Mesenchymal stem cell (in vitro differentiated cells and primary cell): ENCODE measurements around the gene SIGLEC11.

Source experiments
- DNase-seq: peaks from one replicate; pipeline ENCODE4 v3.0.0-alpha.2; 2013
- H2AFZ ChIP-seq: one replicate; pipeline ENCODE4 v1.6.1; 2013; ENCODE audit warnings: low read depth, mild to moderate bottlenecking, control low read depth, inconsistent platforms, low read length, moderate library complexity
- H2AK5ac ChIP-seq: 2 replicates; pipeline ENCODE4 v1.6.1; 2013; ENCODE audit warnings: low read length, moderate library complexity, mild to moderate bottlenecking, inconsistent platforms; ENCODE audit not compliant: severe bottlenecking
- H2BK120ac ChIP-seq: one replicate; pipeline ENCODE4 v1.6.1; 2013; ENCODE audit warnings: low read depth, mild to moderate bottlenecking, inconsistent platforms, low read length, moderate library complexity
- H2BK12ac ChIP-seq, 2 experiments: one replicate each; pipeline ENCODE4 v1.6.1; 2013; ENCODE audit warnings: inconsistent platforms in 2 of 2, low read length in 2 of 2, mild to moderate bottlenecking in 2 of 2, moderate library complexity in 2 of 2, control low read depth in 1 of 2
- H2BK15ac ChIP-seq: one replicate; pipeline ENCODE4 v1.6.1; 2013; ENCODE audit warnings: mild to moderate bottlenecking, low read depth, inconsistent platforms; ENCODE audit not compliant: poor library complexity, severe bottlenecking
- H2BK5ac ChIP-seq: 2 replicates; pipeline ENCODE4 v1.6.1; 2013; ENCODE audit warnings: low read depth, mild to moderate bottlenecking, low read length, control low read depth, inconsistent platforms; ENCODE audit not compliant: poor library complexity, severe bottlenecking
- H3K14ac ChIP-seq, 2 experiments: one replicate each; pipeline ENCODE4 v1.6.1; 2013; ENCODE audit warnings: inconsistent platforms in 2 of 2, low read length in 2 of 2, control low read depth in 1 of 2, mild to moderate bottlenecking in 1 of 2, moderate library complexity in 1 of 2
- H3K18ac ChIP-seq, 2 experiments: one replicate each; pipeline ENCODE4 v1.6.1; 2013; ENCODE audit warnings: inconsistent platforms in 2 of 2, low read length in 2 of 2, control low read depth in 1 of 2, low read depth in 1 of 2, mild to moderate bottlenecking in 1 of 2
- H3K23ac ChIP-seq, 2 experiments: one replicate each; pipeline ENCODE4 v1.6.1; 2013; ENCODE audit warnings: inconsistent platforms in 2 of 2, low read length in 2 of 2, mild to moderate bottlenecking in 2 of 2, moderate library complexity in 2 of 2, control low read depth in 1 of 2
- H3K27ac ChIP-seq: 2 replicates; pipeline ENCODE4 v1.5.1; 2013; ENCODE audit warnings: mild to moderate bottlenecking, moderate library complexity, low read length, control low read depth, inconsistent platforms; ENCODE audit not compliant: poor library complexity, severe bottlenecking
- H3K27me3 ChIP-seq, 2 experiments: 2 replicates each; pipeline versions ENCODE4 v1.6.1 to v1.7.0; 2013; ENCODE audit warnings: low read length in 2 of 2, mild to moderate bottlenecking in 2 of 2, moderate library complexity in 2 of 2, control low read depth in 1 of 2, inconsistent platforms in 1 of 2; ENCODE audit not compliant: control insufficient read depth in 1 of 2, insufficient read depth in 1 of 2
- H3K36me3 ChIP-seq, 2 experiments: 2 replicates each; pipeline versions ENCODE4 v1.6.1 to v1.7.0; 2013; ENCODE audit warnings: low read length in 2 of 2, control low read depth in 1 of 2, inconsistent platforms in 1 of 2, low read depth in 1 of 2, mild to moderate bottlenecking in 1 of 2; ENCODE audit not compliant: insufficient read depth in 2 of 2, control insufficient read depth in 1 of 2
- H3K4ac ChIP-seq, 2 experiments: one replicate each; pipeline ENCODE4 v1.6.1; 2013; ENCODE audit warnings: inconsistent platforms in 2 of 2, low read length in 2 of 2, mild to moderate bottlenecking in 2 of 2, moderate library complexity in 2 of 2, control low read depth in 1 of 2, low read depth in 1 of 2
- H3K4me1 ChIP-seq: 2 replicates; pipeline ENCODE4 v1.6.1; 2013; ENCODE audit warnings: low read depth, low read length, control low read depth; ENCODE audit not compliant: control insufficient read depth, insufficient read depth
- H3K4me2 ChIP-seq: 2 replicates; pipeline ENCODE4 v1.6.1; 2013; ENCODE audit warnings: low read length, mild to moderate bottlenecking, inconsistent platforms; ENCODE audit not compliant: poor library complexity, severe bottlenecking
- H3K4me3 ChIP-seq, 2 experiments: 2 replicates each; pipeline versions ENCODE4 v1.5.1 to v1.7.0; 2013; ENCODE audit warnings: low read length in 2 of 2, mild to moderate bottlenecking in 2 of 2, control low read depth in 1 of 2, low read depth in 1 of 2; ENCODE audit not compliant: insufficient read depth in 1 of 2
- H3K79me1 ChIP-seq: replicated peaks from 2 replicates; pipeline ENCODE4 v1.6.1; 2013; ENCODE audit warnings: mild to moderate bottlenecking, control low read depth, low read length, inconsistent platforms; ENCODE audit not compliant: poor library complexity, severe bottlenecking
- H3K9ac ChIP-seq: 2 replicates; pipeline ENCODE4 v1.7.0; 2013; ENCODE audit warnings: mild to moderate bottlenecking, low read length, moderate library complexity
- H3K9me3 ChIP-seq: 2 replicates; pipeline ENCODE4 v1.7.0; 2013; ENCODE audit warnings: mild to moderate bottlenecking, low read length; ENCODE audit not compliant: control insufficient read depth
- H4K8ac ChIP-seq: one replicate; pipeline ENCODE4 v1.6.1; 2013; ENCODE audit warnings: inconsistent platforms, mild to moderate bottlenecking, low read length, moderate library complexity
- H4K91ac ChIP-seq: one replicate; pipeline ENCODE4 v1.6.1; 2013; ENCODE audit warnings: mild to moderate bottlenecking, low read length, inconsistent platforms
- WGBS: methylation state at CpG from one replicate; pipeline ENCODE4 v1.1.7; 2013; ENCODE audit warnings: mixed read lengths; 5-methylcytosine and 5-hydroxymethylcytosine counted together

The SIGLEC11 gene

GRCh38 chr19:50001775-50002174 lies 40.8 kb upstream of the SIGLEC11 start:
- WGBS, result 98% methylated on average over 8 of the region's 8 CpGs
- H2AFZ ChIP-seq, result no peak overlapping the region

GRCh38 chr19:50000841-50001557 lies 40.0 kb upstream of the SIGLEC11 start:
- Histone ChIP-seq H2BK15ac (no peak overlapping the region), H3K9me3 (no peaks in the 10 kb centered on the region), H3K27me3 (no peaks in the 10 kb centered on the region), H3K4me2 (no peak overlapping the region), H3K27ac (no peak overlapping the region), H4K8ac (no peak overlapping the region), H2BK5ac (no peak overlapping the region), H3K23ac (no peak overlapping the region), H3K4me1 (peaks cover 13% of the 10 kb centered on the region), H3K14ac (no peak overlapping the region), H3K79me1 (peaks cover 34% of the 10 kb centered on the region), H3K4ac (no peak overlapping the region), H3K9ac (no peak overlapping the region), H2BK12ac (no peak overlapping the region), H3K36me3 (peaks cover 79% of the 10 kb centered on the region in 2 experiments), H3K4me3 (no peak overlapping the region), H2BK120ac (no peak overlapping the region), H4K91ac (no peak overlapping the region), H2AFZ (no peak overlapping the region), H2AK5ac (no peak overlapping the region), H3K18ac (no peak overlapping the region)
- no peak for DNase-seq
- 95% methylated on average over 16 of the region's 16 CpGs for WGBS

More at GRCh38 chr19:50001775-50002174, 40.8 kb upstream of the SIGLEC11 start:
- Histone ChIP-seq H2BK5ac (no peak overlapping the region), H3K23ac (no peak overlapping the region), H3K4me3 (no peak overlapping the region), H3K9me3 (no peaks in the 10 kb centered on the region), H3K27me3 (no peaks in the 10 kb centered on the region), H2BK120ac (no peak overlapping the region), H3K14ac (no peak overlapping the region), H2AK5ac (no peak overlapping the region), H4K91ac (no peak overlapping the region), H2BK12ac (no peak overlapping the region), H3K4me2 (no peak overlapping the region), H3K27ac (no peak overlapping the region), H3K4me1 (peaks cover 13% of the 10 kb centered on the region), H4K8ac (no peak overlapping the region), H3K9ac (no peak overlapping the region), H3K4ac (no peak overlapping the region), H3K36me3 (peaks cover 78% of the 10 kb centered on the region in 2 experiments), H2BK15ac (no peak overlapping the region), H3K18ac (no peak overlapping the region), H3K79me1 (peaks cover 34% of the 10 kb centered on the region)
- DNase-seq, result no peak

DNA sequence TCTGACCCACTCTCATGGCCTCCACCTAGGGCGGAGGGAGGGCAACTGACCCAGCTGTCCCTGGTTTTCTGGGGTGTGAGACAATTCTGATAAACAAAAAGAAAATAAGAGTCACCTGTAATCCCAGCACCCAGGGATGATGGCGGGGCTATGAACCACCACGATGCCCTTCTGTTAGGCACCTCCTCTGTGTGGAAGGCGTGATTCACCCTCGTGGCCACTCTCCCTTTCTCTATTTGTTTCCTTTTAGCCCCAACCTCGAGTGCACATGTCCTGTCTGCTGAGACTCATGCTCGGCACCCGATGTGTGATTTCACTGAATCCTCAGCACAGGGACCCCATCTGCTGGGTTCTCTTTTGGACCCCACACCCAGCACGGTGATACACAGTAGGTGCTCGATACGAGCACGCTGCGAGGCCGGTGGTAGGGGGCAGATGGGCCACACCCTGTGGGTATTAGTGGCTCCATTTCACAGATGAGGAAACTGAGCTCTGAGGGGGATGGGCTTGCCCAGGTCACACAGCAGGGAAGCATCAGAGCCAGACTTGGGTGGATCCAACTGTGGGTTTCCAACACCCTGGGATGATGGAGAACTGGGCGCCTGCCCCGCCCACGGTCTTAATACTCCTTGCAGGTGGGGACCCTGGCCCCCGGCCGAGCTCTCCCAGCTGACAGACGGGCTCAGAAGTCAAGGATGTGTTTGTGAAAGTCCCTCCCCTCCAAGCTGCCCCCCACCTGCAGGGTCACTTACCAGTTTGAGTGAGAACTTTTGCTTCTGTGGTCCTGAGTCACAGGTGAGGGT lies 39.3 kb upstream of the SIGLEC11 start:
- Histone ChIP-seq H3K27me3 (no peaks in the 10 kb centered on the region), H3K4me2 (no peak overlapping the region), H2BK15ac (no peak overlapping the region), H3K18ac (no peak overlapping the region), H3K36me3 (peaks cover 77 to 81% of the 10 kb centered on the region in 2 experiments), H4K91ac (no peak overlapping the region), H3K4me1 (peaks cover 12% of the 10 kb centered on the region), H4K8ac (no peak overlapping the region), H3K4ac (no peak overlapping the region), H3K23ac (no peak overlapping the region), H3K27ac (no peak overlapping the region), H2AK5ac (no peak overlapping the region), H3K14ac (no peak overlapping the region), H2BK12ac (no peak overlapping the region), H2BK120ac (no peak overlapping the region), H2AFZ (no peak overlapping the region), H3K9ac (no peak overlapping the region), H3K4me3 (no peak overlapping the region), H3K79me1 (peaks cover 33% of the 10 kb centered on the region), H2BK5ac (no peak overlapping the region), H3K9me3 (no peaks in the 10 kb centered on the region)
- 94% methylated on average over 19 of the region's 20 CpGs for WGBS
- DNase-seq, result no peak

- Histone ChIP-seq H3K18ac (no peak overlapping the region), H3K4me1 (peaks cover 8% of the 10 kb centered on the region), H2BK120ac (no peak overlapping the region), H2AK5ac (no peak overlapping the region), H2BK5ac (no peak overlapping the region), H2BK12ac (no peak overlapping the region), H2BK15ac (no peak overlapping the region), H4K8ac (no peak overlapping the region), H3K27me3 (no peaks in the 10 kb centered on the region), H3K4me2 (no peak overlapping the region), H4K91ac (no peak overlapping the region), H3K14ac (no peak overlapping the region), H3K9me3 (no peaks in the 10 kb centered on the region), H2AFZ (no peak overlapping the region), H3K36me3 (peaks cover 79 to 81% of the 10 kb centered on the region in 2 experiments), H3K9ac (no peak overlapping the region), H3K23ac (no peak overlapping the region), H3K4me3 (no peak overlapping the region), H3K4ac (no peak overlapping the region), H3K27ac (no peak overlapping the region), H3K79me1 (peaks cover 33% of the 10 kb centered on the region)
- 95% methylated on average over 6 of the region's 6 CpGs for WGBS
- no peak for DNase-seq
These were observed 38.5 kb upstream of the SIGLEC11 start for GRCh38 chr19:49999371-50000010.
